Left ventricle myocardium inferior (tissue), 1 donor: ENCODE measurements around the gene MC5R. TPM values are rescaled to one million over a fixed set of nuclear protein-coding genes. Genes with fewer than 3 reads are reported as not detected.

Experiments
- DNase-seq: peaks from one replicate; pipeline ENCODE4 v3.0.0-alpha.2; 2020
- H3K27ac ChIP-seq: fragments of 200-600 bp; replicated peaks from 2 replicates; pipeline ENCODE4 v1.8.0; 2021
- H3K27me3 ChIP-seq: fragments of 200-600 bp; 2 replicates; pipeline ENCODE4 v1.8.0; 2021; ENCODE audit warnings: low read depth
- H3K36me3 ChIP-seq: fragments of 200-600 bp; 2 replicates; pipeline ENCODE4 v1.8.0; 2021
- H3K4me1 ChIP-seq: fragments of 200-600 bp; 2 replicates; pipeline ENCODE4 v1.8.0; 2021
- H3K4me3 ChIP-seq: fragments of 200-600 bp; 2 replicates; pipeline ENCODE4 v1.8.0; 2021; ENCODE audit warnings: mild to moderate bottlenecking, moderate library complexity
- H3K9me3 ChIP-seq: fragments of 200-600 bp; replicated peaks from 2 replicates; pipeline ENCODE4 v1.8.0; 2021
- CTCF ChIP-seq: fragments of 200-600 bp; IDR thresholded peaks from 2 replicates; pipeline ENCODE4 v1.8.0; 2021; ENCODE audit warnings: antibody characterized with exemption, mild to moderate bottlenecking, borderline replicate concordance
- intact Hi-C: fragments of 100-400 bp; cut with micrococcal nuclease; formaldehyde crosslinking; loops from one replicate; pipeline ENCODE4 v1.11.0; 2022
- total RNA-seq: library from RNA; stranded (reverse); fragmentation: NEBNext Ultra II Directional; extraction: Animal tissue kit (Norgen Biotek cat#: 25700); gene quantifications from one replicate; pipeline ENCODE4 v1.2.1, GENCODE V29; 2021
- donor health status: DM: no; HTN: yes; CAD: no; lungs with severe emphysema.

MC5R gene
- total RNA-seq, 1 donor from 2014 or later: not detected

- intact Hi-C loops: no loop called here
- no peaks in the 10 kb centered on the region for H3K36me3 ChIP-seq
- DNase-seq: peak; percentile 38
- peak; percentile 91 for TF ChIP-seq CTCF
- no peaks in the 10 kb centered on the region for H3K9me3 ChIP-seq
- peaks cover 21% of the 10 kb centered on the region for H3K27me3 ChIP-seq
- no peak overlapping the region for H3K27ac ChIP-seq
- H3K4me1 ChIP-seq: no peaks in the 10 kb centered on the region
- no peak overlapping the region for H3K4me3 ChIP-seq
These were observed 10.6 kb upstream of the MC5R start for GRCh38 chr18:13813271-13813849.

- Histone ChIP-seq H3K27me3 (peaks cover 86% of the 10 kb centered on the region), H3K4me3 (no peak overlapping the region)
- intact Hi-C loops: loop anchor here (10.0 kb wide), 1 partner anchor 259 kb away; no protein-coding TSS in a partner anchor
These were observed 2.3 kb downstream of the MC5R start for GRCh38 chr18:13826209-13826608.

GRCh38 chr18:13831864-13832508, 8.0 kb downstream of the MC5R start:
- no peak for DNase-seq
- H3K27me3 ChIP-seq: peaks cover 85% of the 10 kb centered on the region
- H3K36me3 ChIP-seq: no peaks in the 10 kb centered on the region
- H3K27ac ChIP-seq: no peak overlapping the region
- H3K9me3 ChIP-seq: no peaks in the 10 kb centered on the region
- intact Hi-C loops: no loop called here
- no peak overlapping the region for H3K4me3 ChIP-seq
- peak; percentile 24 for TF ChIP-seq CTCF
- H3K4me1 ChIP-seq: no peaks in the 10 kb centered on the region

More at GRCh38 chr18:13826209-13826608, 2.3 kb downstream of the MC5R start:
- peaks cover 4% of the 10 kb centered on the region for H3K4me1 ChIP-seq
- TF ChIP-seq CTCF: no peak
- H3K9me3 ChIP-seq: no peaks in the 10 kb centered on the region
- DNase-seq: no peak
- H3K27ac ChIP-seq: no peak overlapping the region
- H3K36me3 ChIP-seq: no peaks in the 10 kb centered on the region

GRCh38 chr18:13834496-13835015, 10.6 kb downstream of the MC5R start:
- no peak overlapping the region for H3K27ac ChIP-seq
- H3K36me3 ChIP-seq: no peaks in the 10 kb centered on the region
- TF ChIP-seq CTCF: no peak
- DNase-seq: no peak
- H3K27me3 ChIP-seq: peaks cover 59% of the 10 kb centered on the region
- H3K4me3 ChIP-seq: no peak overlapping the region
- H3K4me1 ChIP-seq: no peaks in the 10 kb centered on the region
- intact Hi-C loops: no loop called here
- no peaks in the 10 kb centered on the region for H3K9me3 ChIP-seq

- DNase-seq: no peak
- peaks cover 53% of the 10 kb centered on the region for H3K27me3 ChIP-seq
These were observed 11.3 kb downstream of the MC5R start for GRCh38 chr18:13835202-13835601.

More at GRCh38 chr18:13835202-13835601, 11.3 kb downstream of the MC5R start:
- no peak for TF ChIP-seq CTCF
- intact Hi-C loops: no loop called here
- H3K36me3 ChIP-seq: no peaks in the 10 kb centered on the region
- no peaks in the 10 kb centered on the region for H3K4me1 ChIP-seq
- no peaks in the 10 kb centered on the region for H3K9me3 ChIP-seq
- no peak overlapping the region for H3K27ac ChIP-seq
- H3K4me3 ChIP-seq: no peak overlapping the region
